Measurements from ENCODE around the gene EDIL3. TPM values are rescaled to one million over a fixed set of nuclear protein-coding genes. Genes with fewer than 3 reads are reported as not detected.
"Not testable (repeated sequence)": the region's sequence is repeated elsewhere in the genome, so short reads cannot be mapped to it uniquely, and the experiment has no call there.

EDIL3 gene
- total RNA-seq, 1 donor from 2014 or later: 0.40 TPM

DNA sequence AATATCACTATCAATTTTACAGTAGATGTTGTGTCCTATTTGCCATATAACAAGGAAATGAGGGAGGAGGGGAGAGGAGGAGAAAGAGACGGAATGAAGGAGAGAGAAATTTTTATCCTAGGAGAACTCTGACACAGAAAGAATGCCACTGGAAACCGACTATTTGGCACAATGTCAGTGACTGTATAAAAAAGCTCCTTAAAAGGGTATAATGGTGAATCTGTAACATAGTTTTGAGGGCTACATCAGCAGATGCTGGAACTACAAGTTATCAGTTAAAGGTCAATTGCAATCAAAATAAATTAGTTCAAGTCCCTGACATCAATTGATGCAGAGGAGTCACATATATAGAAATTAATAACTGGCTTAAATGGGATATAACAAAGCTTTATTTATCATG is 5.7 kb downstream of the EDIL3 start:
- no peak for DNase-seq (ENCODE audit: low read depth in 2 of 2)

DNA sequence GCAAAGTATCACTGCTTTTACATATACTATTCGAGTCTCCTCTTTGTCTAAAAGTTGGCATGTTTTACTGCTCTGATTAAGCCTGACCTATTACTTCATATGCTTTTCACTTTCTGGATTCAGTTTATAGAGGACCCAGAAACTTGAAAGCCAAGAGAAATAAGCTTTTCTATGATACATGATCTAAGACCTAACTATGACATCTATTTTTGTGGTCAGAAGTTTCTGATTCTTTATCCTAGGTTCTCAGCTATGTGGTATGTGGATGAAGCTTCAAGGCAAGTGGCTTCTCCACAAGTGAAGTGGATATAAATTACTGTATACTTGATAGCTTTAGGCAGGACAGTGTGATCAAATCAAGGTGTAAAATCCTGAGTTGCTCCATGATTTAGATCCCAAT is 6.3 kb downstream of the EDIL3 start:
- peak in 1 of 2 donors; percentile 14 for DNase-seq (ENCODE audit: low read depth in 2 of 2)

- DNase-seq (ENCODE audit: low read depth in 2 of 2): no peak
Observed at GRCh38 chr5:84376346-84376745, 8.3 kb downstream of the EDIL3 start.

- DNase-seq (ENCODE audit: low read depth in 2 of 2): no peak
Observed at GRCh38 chr5:84374568-84374967, 10.1 kb downstream of the EDIL3 start.

DNA sequence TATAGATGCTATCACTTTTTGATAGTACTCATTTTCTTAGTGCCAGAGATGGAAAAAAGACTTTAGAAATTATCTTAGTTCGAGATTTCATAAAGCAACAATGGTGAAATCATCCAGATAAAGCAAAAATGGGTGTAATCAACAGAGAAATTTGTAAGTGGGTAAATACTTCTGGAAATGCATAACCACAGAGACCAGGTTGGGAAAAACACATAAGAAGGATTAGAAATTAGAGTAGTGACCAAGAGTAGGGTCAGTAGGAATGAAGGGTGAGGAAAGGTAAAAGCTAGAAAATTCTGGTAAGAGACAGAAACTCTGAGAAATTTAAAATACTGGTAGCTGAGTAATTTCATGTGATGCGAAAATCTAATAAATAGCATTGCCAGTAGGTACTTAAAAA is 11.2 kb downstream of the EDIL3 start:
- no peak for DNase-seq (ENCODE audit: low read depth in 2 of 2)

DNA sequence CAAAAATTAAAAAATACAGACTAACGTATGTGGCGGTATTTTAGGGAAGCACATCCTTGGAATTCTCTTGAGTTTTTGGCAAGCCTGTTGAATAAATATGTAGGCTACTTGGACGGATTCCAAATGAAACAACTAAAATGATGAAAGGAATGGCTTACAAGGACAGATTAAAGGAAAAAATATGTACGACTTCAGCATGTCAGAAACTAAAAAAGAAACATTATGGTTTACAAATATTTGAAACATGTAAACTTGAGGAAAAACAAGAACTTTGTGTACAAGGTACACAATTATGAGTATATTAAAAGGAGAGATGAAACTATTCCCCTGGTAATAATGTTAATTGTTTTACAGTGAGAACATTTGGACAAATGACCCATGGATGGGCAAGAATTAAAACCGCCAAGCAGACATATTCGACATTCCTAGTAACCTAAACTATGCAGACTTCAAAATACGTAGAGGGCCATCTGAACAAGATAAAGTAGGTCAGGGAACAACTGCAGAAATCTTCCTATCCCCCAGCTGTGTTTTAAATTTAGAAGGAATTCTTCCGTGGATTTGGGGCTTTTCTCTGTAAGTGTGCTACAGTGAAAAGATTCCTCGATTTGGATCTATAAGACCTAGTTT is 12.5 kb downstream of the EDIL3 start:
- DNase-seq (ENCODE audit: low read depth in 2 of 2): no peak

DNA sequence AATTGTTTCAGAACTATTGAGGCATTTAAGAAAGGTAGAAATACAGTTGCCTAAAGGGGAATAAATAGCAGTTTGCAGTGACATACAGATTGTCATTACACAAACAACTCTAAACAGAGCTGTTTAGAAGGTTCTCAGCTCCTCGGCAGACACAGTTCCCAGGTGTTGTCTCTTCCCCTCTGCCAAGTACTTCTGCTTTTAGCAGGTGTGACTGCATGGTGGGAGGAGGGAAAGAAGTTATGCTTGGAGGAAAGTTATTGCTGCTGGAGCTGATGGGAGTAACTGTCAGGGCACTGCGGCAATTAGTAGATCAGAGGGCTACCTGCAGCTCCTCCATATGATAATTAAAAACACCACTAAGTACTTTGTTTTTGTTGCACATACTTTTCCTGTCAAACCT is 14.5 kb downstream of the EDIL3 start:
- DNase-seq (ENCODE audit: low read depth in 2 of 2): no peak

GRCh38 chr5:84364043-84364442 is 20.6 kb downstream of the EDIL3 start:
- peak in 1 of 2 donors; percentile 30 for DNase-seq (ENCODE audit: low read depth in 2 of 2)

DNA sequence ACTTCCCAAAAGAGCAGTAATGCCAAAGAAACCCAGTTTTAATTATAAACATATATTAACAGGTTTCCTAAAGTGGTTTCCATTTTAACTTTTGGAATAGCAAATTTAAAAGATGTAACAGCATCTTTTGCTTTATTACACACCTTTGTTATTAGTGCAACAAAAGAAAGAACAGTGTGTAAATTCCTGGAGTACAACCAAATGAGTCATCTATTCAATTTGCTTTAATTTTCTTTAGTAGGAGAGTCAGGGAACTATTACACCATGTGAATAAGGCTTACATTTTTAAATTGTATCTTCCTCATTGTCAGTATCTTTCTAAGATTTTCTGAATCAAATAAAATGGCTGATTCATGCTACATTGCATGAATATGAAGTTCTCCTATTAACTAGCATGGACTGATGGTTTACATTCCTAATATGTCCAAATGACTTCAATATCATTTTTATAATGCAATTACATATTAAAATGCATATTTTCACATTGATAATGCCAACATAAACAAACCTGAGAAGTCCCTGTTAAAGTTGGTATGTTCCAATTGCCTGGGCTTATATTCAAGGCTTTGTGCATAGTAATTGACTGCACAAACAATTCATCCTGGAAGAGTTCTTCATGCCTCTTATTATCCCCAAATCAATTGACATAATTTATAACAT is 22.5 kb downstream of the EDIL3 start:
- DNase-seq (ENCODE audit: low read depth in 2 of 2): peak in 1 of 2 donors; percentile 17

DNA sequence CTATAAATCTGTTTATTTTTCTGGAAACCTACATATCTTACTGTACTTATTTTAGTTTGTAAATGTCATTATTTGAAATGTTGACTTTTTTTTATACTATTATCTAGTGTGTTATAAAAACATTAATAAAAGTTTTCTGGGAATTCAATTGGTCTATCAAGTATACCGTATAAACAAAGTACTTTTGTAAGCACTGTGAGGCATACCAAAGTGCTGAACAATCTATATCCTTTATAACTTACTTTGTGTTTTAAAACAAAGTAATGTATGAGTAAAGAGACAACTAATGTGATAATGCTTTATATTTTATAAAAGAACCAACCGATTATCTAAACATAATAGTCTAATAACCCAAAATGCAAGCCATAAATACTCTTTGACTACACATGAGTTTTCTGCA is 23.1 kb downstream of the EDIL3 start:
- DNase-seq (ENCODE audit: low read depth in 2 of 2): no peak

DNA sequence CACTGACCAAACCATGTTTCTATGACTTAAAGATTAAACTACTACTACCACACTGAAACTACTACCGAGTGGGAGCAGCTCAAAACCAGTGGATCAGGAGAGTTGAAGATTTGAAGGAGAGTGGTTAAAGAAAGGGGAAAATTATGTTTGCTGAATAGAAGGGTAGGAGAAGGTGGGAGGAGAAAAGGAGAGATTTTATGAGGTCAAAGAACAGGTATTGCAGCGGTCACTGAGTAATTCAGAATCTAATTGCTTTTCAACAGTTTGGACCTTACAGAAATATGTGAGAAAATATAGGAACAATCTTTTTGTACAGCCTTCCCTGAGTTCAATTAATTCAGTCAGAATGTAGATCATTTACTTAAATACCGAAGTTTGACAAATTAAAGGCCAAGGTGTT is 24.6 kb downstream of the EDIL3 start:
- no peak for DNase-seq (ENCODE audit: low read depth in 2 of 2)

DNA sequence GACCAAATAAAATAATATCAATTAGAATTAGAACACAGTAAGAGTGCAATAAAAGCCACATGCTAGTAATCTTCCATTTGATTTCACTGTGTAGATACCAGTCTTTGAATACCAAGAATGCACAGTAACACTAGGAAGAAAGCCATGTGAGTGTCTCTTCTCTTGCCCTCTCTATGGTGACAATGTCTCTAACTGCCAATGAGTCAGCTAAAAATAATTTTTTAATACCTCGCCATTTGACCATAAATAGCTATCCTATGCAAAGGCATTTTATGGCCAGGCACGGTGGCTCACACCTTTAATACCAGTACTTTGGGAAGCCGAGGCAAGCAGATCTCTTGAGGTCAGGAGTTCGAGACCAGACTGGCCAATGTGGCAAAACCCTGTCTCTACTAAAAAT is 30.6 kb downstream of the EDIL3 start:
- DNase-seq (ENCODE audit: low read depth in 2 of 2): no peak

DNA sequence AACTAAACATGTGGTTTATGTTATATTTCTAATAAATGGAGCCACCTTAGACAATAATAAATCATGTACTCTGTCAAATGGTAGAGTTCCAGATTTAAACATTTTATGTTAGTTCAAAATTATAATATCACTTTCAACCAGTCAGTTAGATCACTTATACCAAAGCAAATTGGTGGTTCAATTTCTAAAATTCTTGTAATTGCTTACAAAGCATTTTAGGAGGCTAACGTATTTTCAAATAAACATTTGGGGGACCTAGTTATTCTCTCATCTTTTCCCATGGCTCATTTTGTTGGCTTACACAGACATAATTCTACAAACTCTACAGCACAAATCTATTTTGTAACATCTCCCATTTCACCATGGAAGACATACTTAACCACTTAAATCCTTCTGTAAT is 39.9 kb downstream of the EDIL3 start:
- DNase-seq (ENCODE audit: low read depth in 2 of 2): no peak

GRCh38 chr5:84343171-84343570 is 41.5 kb downstream of the EDIL3 start:
- peak in 1 of 2 donors; percentile 43 for DNase-seq (ENCODE audit: low read depth in 2 of 2)

DNA sequence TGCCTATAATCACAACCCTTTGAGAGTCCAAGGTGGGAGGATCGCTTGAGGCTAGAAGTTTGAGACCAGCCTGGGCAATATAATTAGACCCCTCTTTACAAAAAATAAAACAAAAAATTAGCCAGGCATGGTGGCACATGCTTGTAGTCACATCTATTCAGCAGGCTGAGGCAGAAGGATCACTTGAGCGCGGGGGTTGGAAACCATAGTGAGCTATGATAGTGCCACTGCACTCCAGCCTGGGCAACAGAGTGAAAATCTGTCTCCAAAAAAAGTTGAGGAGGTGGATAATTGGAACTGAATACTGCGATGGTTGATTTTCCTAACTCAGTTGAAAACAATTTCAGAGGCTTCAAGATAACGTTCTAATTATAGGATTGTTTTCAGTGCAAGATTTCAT is 52.6 kb downstream of the EDIL3 start:
- no peak for DNase-seq (ENCODE audit: low read depth in 2 of 2)

- DNase-seq (ENCODE audit: low read depth in 2 of 2): peak in 1 of 2 donors; percentile 43
Observed at GRCh38 chr5:84327591-84327990, 57.1 kb downstream of the EDIL3 start.

GRCh38 chr5:84322646-84323045 is 62.0 kb downstream of the EDIL3 start:
- DNase-seq (ENCODE audit: low read depth in 2 of 2): no peak

DNA sequence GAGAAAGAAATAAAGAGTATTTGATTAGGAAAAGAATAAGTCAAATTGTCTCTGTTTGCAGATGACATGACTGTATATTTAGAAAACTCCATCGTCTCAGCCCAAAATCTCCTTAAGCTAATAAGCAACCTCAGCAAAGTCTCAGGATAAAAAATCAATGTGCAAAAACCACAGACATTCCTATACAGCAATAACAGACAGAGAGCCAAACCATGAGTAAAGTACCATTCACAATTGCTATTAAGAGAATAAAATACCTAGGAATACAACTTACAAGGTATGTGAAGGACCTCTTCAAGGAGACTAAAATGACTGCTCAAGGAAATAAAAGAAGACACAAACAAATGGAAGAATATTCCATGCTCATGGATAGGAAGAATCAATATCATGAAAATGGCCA is 66.9 kb downstream of the EDIL3 start:
- DNase-seq (ENCODE audit: low read depth in 2 of 2): not testable (repeated sequence)

DNA sequence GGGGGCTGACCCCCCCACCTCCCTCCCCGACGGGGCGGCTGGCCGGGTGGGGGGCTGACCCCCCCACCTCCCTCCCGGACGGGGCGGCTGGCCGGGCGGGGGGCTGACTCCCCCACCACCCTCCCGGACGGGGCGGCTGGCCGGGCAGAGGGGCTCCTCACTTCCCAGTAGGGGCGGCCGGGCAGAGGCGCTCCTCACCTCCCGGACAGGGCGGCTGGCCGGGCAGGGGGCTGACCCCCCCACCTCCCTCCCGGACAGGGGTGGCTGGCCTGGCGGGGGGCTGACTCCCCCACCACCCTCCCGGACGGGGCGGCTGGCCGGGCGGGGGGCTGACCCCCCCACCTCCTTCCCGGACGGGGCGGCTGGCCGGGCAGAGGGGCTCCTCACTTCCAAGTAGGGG is 72.4 kb downstream of the EDIL3 start:
- DNase-seq (ENCODE audit: low read depth in 2 of 2): not testable (repeated sequence)

DNA sequence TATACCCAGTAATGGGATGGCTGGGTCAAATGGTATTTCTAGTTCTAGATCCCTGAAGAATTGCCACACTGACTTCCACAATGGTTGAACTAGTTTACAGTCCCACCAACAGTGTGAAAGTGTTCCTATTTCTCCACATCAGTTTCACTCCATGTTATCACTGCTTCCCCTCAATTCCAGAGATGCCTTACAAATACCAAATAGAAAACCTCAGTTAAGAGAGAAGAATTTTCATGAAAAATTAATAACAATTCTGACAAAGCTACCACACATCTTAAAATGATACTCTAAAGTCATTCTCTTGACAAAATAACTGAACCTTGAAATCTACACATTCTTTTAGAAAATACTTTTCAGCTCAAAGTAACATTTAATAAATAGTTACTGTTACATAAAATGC is 74.8 kb downstream of the EDIL3 start:
- DNase-seq (ENCODE audit: low read depth in 2 of 2): not testable (repeated sequence)

- peak in 1 of 2 donors; percentile 88 for DNase-seq (ENCODE audit: low read depth in 2 of 2)
Observed at GRCh38 chr5:84306601-84307000, 78.1 kb downstream of the EDIL3 start.

- peak in 1 of 2 donors; percentile 47 for DNase-seq (ENCODE audit: low read depth in 2 of 2)
Observed at GRCh38 chr5:84304599-84304998, 80.1 kb downstream of the EDIL3 start.

DNA sequence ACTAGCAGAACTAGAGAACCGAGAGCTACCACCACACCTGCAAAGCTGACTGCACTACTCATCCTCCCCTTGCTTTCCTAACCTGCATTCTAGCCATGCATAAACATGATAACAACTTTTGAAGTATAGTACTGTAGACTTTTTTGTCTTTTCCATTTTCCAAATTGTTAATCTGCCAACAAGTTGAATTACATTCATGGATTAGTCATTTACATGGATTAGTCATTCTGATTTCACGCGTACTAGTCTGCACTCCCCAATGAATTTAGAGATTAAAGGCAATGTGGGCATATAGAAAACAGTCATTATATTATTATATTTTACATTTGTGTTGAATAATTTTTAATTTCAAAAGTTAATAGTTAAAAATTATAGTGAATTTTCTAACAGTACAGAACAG is 81.4 kb downstream of the EDIL3 start:
- DNase-seq (ENCODE audit: low read depth in 2 of 2): peak in 1 of 2 donors; percentile 49
